K562 (cell line): ENCODE measurements around the gene CPPED1. TPM values are rescaled to one million over a fixed set of nuclear protein-coding genes. Genes with fewer than 3 reads are reported as not detected.

Experiments used
- BCOR ChIP-seq: fragments of 450-650 bp; IDR thresholded peaks from 2 replicates; pipeline ENCODE4 v1.6.1; 2016
- CBFA2T3 ChIP-seq: fragments of 450-650 bp; IDR thresholded peaks from 2 replicates; pipeline ENCODE4 v1.6.1; 2017
- CBX3 ChIP-seq, 2 experiments: IDR thresholded peaks; 1 replicate in 1 of 2; 2 replicates in 1 of 2; pipeline ENCODE4 v1.6.1; 2012; ENCODE audit warnings: inconsistent platforms in 2 of 2, low read length in 2 of 2, borderline replicate concordance in 1 of 2, control low read depth in 1 of 2
- CXXC5 ChIP-seq: fragments of 250-450 bp; sonication (Bioruptor Pico); IDR thresholded peaks from 2 replicates; pipeline ENCODE4 v1.8.0; 2022; ENCODE audit warnings: inconsistent platforms, mild to moderate bottlenecking, moderate library complexity
- EP300 ChIP-seq: IDR thresholded peaks from 2 replicates; pipeline ENCODE4 v1.6.1; 2012; ENCODE audit warnings: low read length, improper control_type of control experiment
- HCFC1 ChIP-seq: IDR thresholded peaks from 2 replicates; pipeline ENCODE4 v1.6.1; 2012; ENCODE audit warnings: low read depth, low read length, improper control_type of control experiment
- HDAC8 ChIP-seq: fragments of 450-650 bp; IDR thresholded peaks from 2 replicates; pipeline ENCODE4 v1.6.1; 2016; ENCODE audit warnings: mild to moderate bottlenecking, missing genetic modification characterization, moderate library complexity, missing compliant biosample characterization
- HIVEP1 ChIP-seq: fragments of 250-450 bp; sonication (Bioruptor Pico); IDR thresholded peaks from 2 replicates; pipeline ENCODE4 v1.4.0; 2020; ENCODE audit warnings: mild to moderate bottlenecking
- HNRNPH1 ChIP-seq: fragments of 200-400 bp; formaldehyde crosslinking; optimal IDR thresholded peaks from 2 replicates; pipeline ENCODE3; 2017; ENCODE audit warnings: low read depth, mild to moderate bottlenecking, low read length, moderate library complexity
- MLLT1 ChIP-seq, 2 experiments: fragments of 450-650 bp; IDR thresholded peaks; 2 replicates each; pipeline ENCODE4 v1.6.1; 2016
- MXI1 ChIP-seq: IDR thresholded peaks from 2 replicates; pipeline ENCODE4 v1.6.1; 2011; ENCODE audit warnings: low read depth, mild to moderate bottlenecking, improper control_type of control experiment, low read length
- NFYB ChIP-seq: IDR thresholded peaks from 2 replicates; pipeline ENCODE4 v1.6.1; 2011; ENCODE audit warnings: mild to moderate bottlenecking, moderate library complexity; ENCODE audit not compliant: insufficient read length; ENCODE audit errors: extremely low read depth
- RBM25 ChIP-seq: fragments of 200-400 bp; formaldehyde crosslinking; IDR thresholded peaks from 2 replicates; pipeline ENCODE4 v1.6.1; 2018; ENCODE audit warnings: low read length, low read depth, moderate library complexity; ENCODE audit not compliant: severe bottlenecking
- RFX1 ChIP-seq: fragments of 450-650 bp; IDR thresholded peaks from 2 replicates; pipeline ENCODE4 v1.6.1; 2016; ENCODE audit warnings: mild to moderate bottlenecking, moderate library complexity
- SMARCA5 ChIP-seq: fragments of 450-650 bp; IDR thresholded peaks from 2 replicates; pipeline ENCODE4 v1.6.1; 2016
- SNIP1 ChIP-seq: fragments of 450-650 bp; IDR thresholded peaks from 2 replicates; pipeline ENCODE4 v1.7.1; 2017; ENCODE audit warnings: low read depth, mild to moderate bottlenecking
- ZBTB7A ChIP-seq: IDR thresholded peaks from 2 replicates; pipeline ENCODE4 v1.6.1; 2011; ENCODE audit warnings: low read depth, mild to moderate bottlenecking, low read length, moderate library complexity, borderline replicate concordance; ENCODE audit not compliant: control insufficient read depth
- ZNF282 ChIP-seq: sonication (generic); formaldehyde crosslinking; IDR thresholded peaks from 2 replicates; pipeline ENCODE4 v1.8.1; 2023; ENCODE audit warnings: missing genetic modification reagents
- ZNF764 ChIP-seq: fragments of 250-450 bp; sonication (Bioruptor Pico); IDR thresholded peaks from 2 replicates; pipeline ENCODE4 v1.4.0; 2020; ENCODE audit warnings: low read depth, mild to moderate bottlenecking, moderate library complexity
- ZNF766 ChIP-seq: fragments of 200-800 bp; sonication (Bioruptor generic); conservative IDR thresholded peaks from 2 replicates; pipeline ENCODE4 v1.6.1; 2016; ENCODE audit warnings: missing genetic modification characterization, missing compliant biosample characterization
- polyA plus RNA-seq, 8 experiments: library from polyadenylated mRNA; depleted of rRNA in 4 of 8; stranded (reverse) in 5 of 8; unstranded in 3 of 8; fragments of >200 nt; fragmentation: Nextera tagmentation in 2 of 8; fragmentation: Illumina TruSeq in 1 of 8; extraction: Ambion mirVana in 2 of 8; extraction: Trizol in 1 of 8; gene quantifications; 2 replicates each; pipeline versions ENCODE4 v1.2.1 to v1.2.3, GENCODE V29; 2011 to 2014; ENCODE audit warnings: inconsistent platforms in 1 of 8, missing spikeins in 1 of 8
- total RNA-seq, 7 experiments: library from RNA; depleted of rRNA in 6 of 7; stranded (reverse); fragments of >200 nt in 6 of 7; fragmentation: Illumina TruSeq in 2 of 7; extraction: Trizol in 2 of 7; gene quantifications; 2 replicates each; pipeline versions ENCODE4 v1.2.1 to v1.2.3, GENCODE V29; 2011 to 2021; ENCODE audit warnings: low replicate concordance in 1 of 7
- TF ChIP-seq, protein P1 (sequence below): sonication (generic); formaldehyde crosslinking; IDR thresholded peaks from 2 replicates; pipeline ENCODE4 v1.9.0; 2022; ENCODE audit warnings: mild to moderate bottlenecking, missing genetic modification reagents
- TF ChIP-seq, protein P2 (sequence below): fragments of 450-650 bp; formaldehyde crosslinking; IDR thresholded peaks from 2 replicates; pipeline ENCODE4 v1.4.0; 2022; ENCODE audit warnings: mild to moderate bottlenecking, moderate library complexity
- TF ChIP-seq, protein P3 (sequence below): sonication (generic); formaldehyde crosslinking; IDR thresholded peaks from 2 replicates; pipeline ENCODE4 v1.8.0; 2022; ENCODE audit warnings: mild to moderate bottlenecking, missing genetic modification reagents, borderline replicate concordance

Gene CPPED1
- total and polyA plus RNA-seq, 9 of the 15 experiments (the other 6 are each of a cell fraction or from before 2014, with no cell fraction given): 7.5 to 25.7 (median 16.9) TPM

DNA sequence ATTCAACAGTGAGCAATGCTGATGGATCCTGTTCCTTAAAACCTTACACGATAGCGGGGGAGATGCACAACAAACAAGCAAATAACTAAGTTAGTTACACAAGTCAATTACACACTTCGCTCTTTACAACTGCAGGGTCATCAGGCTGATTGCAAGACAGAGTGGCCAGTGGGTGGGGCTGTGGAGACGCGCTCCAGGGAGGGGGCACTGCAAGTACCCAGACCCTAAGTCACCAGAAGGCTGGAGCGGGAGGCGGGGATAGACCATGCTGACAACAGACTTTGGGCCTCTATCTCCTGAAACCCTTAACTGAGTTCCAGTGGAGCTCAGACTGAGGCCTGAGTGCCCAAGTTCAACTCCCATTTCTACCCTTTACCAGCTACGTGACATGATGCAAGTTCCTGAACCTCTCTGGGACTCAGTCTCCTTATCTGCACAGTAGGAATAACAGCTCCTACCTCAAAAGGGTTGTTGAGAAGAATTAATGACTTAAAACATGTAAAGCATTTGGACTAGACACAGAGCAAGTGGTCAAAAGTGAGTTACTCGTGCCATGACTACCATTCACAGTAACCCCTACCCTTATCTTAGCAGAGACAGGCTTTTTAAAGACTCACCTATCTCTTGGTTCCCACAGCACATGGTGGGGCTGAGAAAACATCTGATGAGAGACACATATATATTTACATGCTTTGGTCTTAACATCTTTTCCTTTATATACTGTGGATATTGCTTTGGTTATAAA is 10.4 kb downstream of the CPPED1 start (continued):
- TF ChIP-seq RFX1: peak; percentile 44
- TF ChIP-seq ZNF766 (CRISPR knock-in tag): no peak
- TF ChIP-seq, protein P1, sequence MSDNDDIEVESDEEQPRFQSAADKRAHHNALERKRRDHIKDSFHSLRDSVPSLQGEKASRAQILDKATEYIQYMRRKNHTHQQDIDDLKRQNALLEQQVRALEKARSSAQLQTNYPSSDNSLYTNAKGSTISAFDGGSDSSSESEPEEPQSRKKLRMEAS (CRISPR knock-in tag): no peak
- no peak for TF ChIP-seq SNIP1
- peak; percentile 94 for TF ChIP-seq CBFA2T3
- no peak; a peak in 1 of 3 replicates for TF ChIP-seq CBX3 (IDR thresholded peaks at IDR 0.05; ENCODE audit: borderline replicate concordance in 1 of 2, low read length in 2 of 2)
- TF ChIP-seq SMARCA5: no peak
- TF ChIP-seq, protein P2, sequence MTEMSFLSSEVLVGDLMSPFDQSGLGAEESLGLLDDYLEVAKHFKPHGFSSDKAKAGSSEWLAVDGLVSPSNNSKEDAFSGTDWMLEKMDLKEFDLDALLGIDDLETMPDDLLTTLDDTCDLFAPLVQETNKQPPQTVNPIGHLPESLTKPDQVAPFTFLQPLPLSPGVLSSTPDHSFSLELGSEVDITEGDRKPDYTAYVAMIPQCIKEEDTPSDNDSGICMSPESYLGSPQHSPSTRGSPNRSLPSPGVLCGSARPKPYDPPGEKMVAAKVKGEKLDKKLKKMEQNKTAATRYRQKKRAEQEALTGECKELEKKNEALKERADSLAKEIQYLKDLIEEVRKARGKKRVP (CRISPR knock-in tag): no peak
- TF ChIP-seq, protein P3, sequence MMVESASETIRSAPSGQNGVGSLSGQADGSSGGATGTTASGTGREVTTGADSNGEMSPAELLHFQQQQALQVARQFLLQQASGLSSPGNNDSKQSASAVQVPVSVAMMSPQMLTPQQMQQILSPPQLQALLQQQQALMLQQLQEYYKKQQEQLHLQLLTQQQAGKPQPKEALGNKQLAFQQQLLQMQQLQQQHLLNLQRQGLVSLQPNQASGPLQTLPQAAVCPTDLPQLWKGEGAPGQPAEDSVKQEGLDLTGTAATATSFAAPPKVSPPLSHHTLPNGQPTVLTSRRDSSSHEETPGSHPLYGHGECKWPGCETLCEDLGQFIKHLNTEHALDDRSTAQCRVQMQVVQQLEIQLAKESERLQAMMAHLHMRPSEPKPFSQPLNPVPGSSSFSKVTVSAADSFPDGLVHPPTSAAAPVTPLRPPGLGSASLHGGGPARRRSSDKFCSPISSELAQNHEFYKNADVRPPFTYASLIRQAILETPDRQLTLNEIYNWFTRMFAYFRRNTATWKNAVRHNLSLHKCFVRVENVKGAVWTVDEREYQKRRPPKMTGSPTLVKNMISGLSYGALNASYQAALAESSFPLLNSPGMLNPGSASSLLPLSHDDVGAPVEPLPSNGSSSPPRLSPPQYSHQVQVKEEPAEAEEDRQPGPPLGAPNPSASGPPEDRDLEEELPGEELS (CRISPR knock-in tag): no peak
- TF ChIP-seq ZNF764 (CRISPR knock-in tag): no peak
- no peak for TF ChIP-seq HIVEP1
- TF ChIP-seq ZBTB7A: 0 out of 2 replicates have a peak, but pooled peaks have one; percentile 56
- peak; percentile 34; the same call in 1 of the 2 replicates for TF ChIP-seq MXI1
- no peak; the same call in 1 of the 2 replicates for TF ChIP-seq CXXC5
- no peak for TF ChIP-seq RBM25
- no peak for TF ChIP-seq HDAC8
- no peak for TF ChIP-seq HNRNPH1
- no peak for TF ChIP-seq MLLT1 (IDR thresholded peaks at IDR 0.05)
- TF ChIP-seq HCFC1: no peak
- TF ChIP-seq EP300: peak; percentile 74; the same call in 1 of the 2 replicates
- no peak for TF ChIP-seq ZNF282 (CRISPR knock-in tag)
- no peak for TF ChIP-seq NFYB
- TF ChIP-seq BCOR: 0 out of 2 replicates have a peak, but pooled peaks have one; percentile 39
